ENCODE measurements around the gene TBC1D14.
"Not testable (repeated sequence)": the region's sequence is repeated elsewhere in the genome, so short reads cannot be mapped to it uniquely, and the experiment has no call there.

TBC1D14 gene

GRCh38 chr4:6890971-6891370, 18.7 kb upstream of the TBC1D14 start:
- DNase-seq (ENCODE audit: low spot score), result not testable (repeated sequence)

GRCh38 chr4:6891436-6892170, 18.0 kb upstream of the TBC1D14 start:
- no peak for DNase-seq (ENCODE audit: low spot score)

GRCh38 chr4:6892190-6892908, 17.3 kb upstream of the TBC1D14 start:
- DNase-seq (ENCODE audit: low spot score), result peak; percentile 74

GRCh38 chr4:6892909-6893202, 16.8 kb upstream of the TBC1D14 start:
- DNase-seq (ENCODE audit: low spot score), result no peak

GRCh38 chr4:6893449-6894085, 16.1 kb upstream of the TBC1D14 start:
- no peak for DNase-seq (ENCODE audit: low spot score)

- DNase-seq (ENCODE audit: low spot score), result no peak
Measured at GRCh38 chr4:6894086-6894478, 15.5 kb upstream of the TBC1D14 start.

GRCh38 chr4:6894528-6895498, 14.8 kb upstream of the TBC1D14 start:
- DNase-seq (ENCODE audit: low spot score), result no peak

GRCh38 chr4:6896035-6896434, 13.6 kb upstream of the TBC1D14 start:
- DNase-seq (ENCODE audit: low spot score), result no peak

- DNase-seq (ENCODE audit: low spot score), result no peak
Measured at GRCh38 chr4:6898763-6899162, 10.9 kb upstream of the TBC1D14 start.

GRCh38 chr4:6900181-6900812, 9.3 kb upstream of the TBC1D14 start:
- DNase-seq (ENCODE audit: low spot score), result no peak

GRCh38 chr4:6900956-6901355, 8.7 kb upstream of the TBC1D14 start:
- no peak for DNase-seq (ENCODE audit: low spot score)

- DNase-seq (ENCODE audit: low spot score), result no peak
Measured at GRCh38 chr4:6901669-6902317, 7.8 kb upstream of the TBC1D14 start.

GRCh38 chr4:6902318-6903042, 7.1 kb upstream of the TBC1D14 start:
- DNase-seq (ENCODE audit: low spot score), result no peak

- DNase-seq (ENCODE audit: low spot score), result no peak
Measured at GRCh38 chr4:6905516-6906445, 3.8 kb upstream of the TBC1D14 start.

GRCh38 chr4:6906486-6906885, 3.1 kb upstream of the TBC1D14 start:
- not testable (repeated sequence) for DNase-seq (ENCODE audit: low spot score)

GRCh38 chr4:6907658-6908191, 1.9 kb upstream of the TBC1D14 start:
- peak; percentile 45 for DNase-seq (ENCODE audit: low spot score)

GRCh38 chr4:6908432-6909112, 1.1 kb upstream of the TBC1D14 start:
- DNase-seq (ENCODE audit: low spot score), result peak; percentile 57

- DNase-seq (ENCODE audit: low spot score), result no peak
Measured at GRCh38 chr4:6909970-6910339, 329 bp downstream of the TBC1D14 start.

Measured in GM03348 (cell line).